Measurements from ENCODE around the gene CEPT1. TPM values are rescaled to one million over a fixed set of nuclear protein-coding genes. Genes with fewer than 3 reads are reported as not detected.

Gene CEPT1
- polyA plus RNA-seq, 1 donor from 2014 or later, result 49.1 TPM

GRCh38 chr1:111199881-111200801 lies 60.1 kb downstream of the CEPT1 start, which contains the start of gene DENND2D:
Gene DENND2D, minus strand, starts transcription at chr1:111200646. Its CDS starts 187 bp downstream, at chr1:111200459.
- Histone ChIP-seq H3K9me3 (ENCODE audit: low read length) (no peaks in the 10 kb centered on the region), H3K9me2 (ENCODE audit: insufficient read depth, low read length) (no peaks in the 10 kb centered on the region), H3K27me3 (ENCODE audit: insufficient read depth, low read depth, low read length) (peaks cover 28% of the 10 kb centered on the region), H3K9ac (ENCODE audit: low read length) (no peak within 1 kb of the TSS), H3F3A (ENCODE audit: insufficient read depth, low read length, poor library complexity, severe bottlenecking) (no peaks in the 10 kb centered on the region), H3K79me2 (replicated peaks; ENCODE audit: insufficient read depth, low read length) (no peaks in the 10 kb centered on the region), H3K4me2 (ENCODE audit: low read length) (no peak within 1 kb of the TSS), H3K27ac (ENCODE audit: low read length) (no peak within 1 kb of the TSS), H4K20me1 (ENCODE audit: insufficient read depth) (no peaks in the 10 kb centered on the region), H3K36me3 (ENCODE audit: insufficient read depth, low read length) (no peaks in the 10 kb centered on the region), H2AFZ (ENCODE audit: low read depth, low read length) (no peak within 1 kb of the TSS), H3K4me3 (ENCODE audit: low read length) (no peak within 1 kb of the TSS)
- TF ChIP-seq EP300 (conservative IDR thresholded peaks at IDR 0.05; ENCODE audit: poor library complexity, severe bottlenecking) (no peak), TAF1 (IDR thresholded peaks at IDR 0.05; ENCODE audit: low read depth) (no peak), RAD21 (conservative IDR thresholded peaks at IDR 0.05) (no peak), CTCF (IDR thresholded peaks at IDR 0.05; ENCODE audit: poor library complexity, severe bottlenecking) (no peak), MXI1 (conservative IDR thresholded peaks at IDR 0.05; ENCODE audit: poor library complexity, severe bottlenecking) (no peak), POLR2AphosphoS5 (IDR thresholded peaks at IDR 0.05) (no peak), EZH2 (IDR thresholded peaks at IDR 0.05; ENCODE audit: borderline replicate concordance, insufficient read depth, low read length, poor library complexity, severe bottlenecking) (no peak), SMC3 (conservative IDR thresholded peaks at IDR 0.05; ENCODE audit: poor library complexity) (no peak), REST (IDR thresholded peaks at IDR 0.05; ENCODE audit: borderline replicate concordance) (no peak)

GRCh38 chr1:111200802-111201161 lies 60.8 kb downstream of the CEPT1 start:
- no peak overlapping the region for H3K9ac ChIP-seq (ENCODE audit: low read length)
- no peak overlapping the region for H2AFZ ChIP-seq (ENCODE audit: low read depth, low read length)

More at GRCh38 chr1:111200802-111201161, 60.8 kb downstream of the CEPT1 start:
- Histone ChIP-seq H3K4me2 (ENCODE audit: low read length) (no peak overlapping the region), H3K27me3 (ENCODE audit: insufficient read depth, low read depth, low read length) (peaks cover 34% of the 10 kb centered on the region), H3K36me3 (ENCODE audit: insufficient read depth, low read length) (no peaks in the 10 kb centered on the region), H3K9me2 (ENCODE audit: insufficient read depth, low read length) (no peaks in the 10 kb centered on the region), H3K9me3 (ENCODE audit: low read length) (no peaks in the 10 kb centered on the region), H3F3A (ENCODE audit: insufficient read depth, low read length, poor library complexity, severe bottlenecking) (no peaks in the 10 kb centered on the region), H3K79me2 (replicated peaks; ENCODE audit: insufficient read depth, low read length) (no peaks in the 10 kb centered on the region), H4K20me1 (ENCODE audit: insufficient read depth) (no peaks in the 10 kb centered on the region), H3K4me3 (ENCODE audit: low read length) (no peak overlapping the region), H3K27ac (ENCODE audit: low read length) (no peak overlapping the region)
- TF ChIP-seq RAD21 (conservative IDR thresholded peaks at IDR 0.05) (no peak), CTCF (IDR thresholded peaks at IDR 0.05; ENCODE audit: poor library complexity, severe bottlenecking) (no peak), POLR2AphosphoS5 (IDR thresholded peaks at IDR 0.05) (no peak), SMC3 (conservative IDR thresholded peaks at IDR 0.05; ENCODE audit: poor library complexity) (no peak), EZH2 (IDR thresholded peaks at IDR 0.05; ENCODE audit: borderline replicate concordance, insufficient read depth, low read length, poor library complexity, severe bottlenecking) (no peak)
